Measurements from ENCODE around the gene PIK3C2G. TPM values are rescaled to one million over a fixed set of nuclear protein-coding genes. Genes with fewer than 3 reads are reported as not detected.

The PIK3C2G gene
- total RNA-seq, 3 donors from 2014 or later, result 0.23 to 0.43 (median 0.32) TPM

DNA sequence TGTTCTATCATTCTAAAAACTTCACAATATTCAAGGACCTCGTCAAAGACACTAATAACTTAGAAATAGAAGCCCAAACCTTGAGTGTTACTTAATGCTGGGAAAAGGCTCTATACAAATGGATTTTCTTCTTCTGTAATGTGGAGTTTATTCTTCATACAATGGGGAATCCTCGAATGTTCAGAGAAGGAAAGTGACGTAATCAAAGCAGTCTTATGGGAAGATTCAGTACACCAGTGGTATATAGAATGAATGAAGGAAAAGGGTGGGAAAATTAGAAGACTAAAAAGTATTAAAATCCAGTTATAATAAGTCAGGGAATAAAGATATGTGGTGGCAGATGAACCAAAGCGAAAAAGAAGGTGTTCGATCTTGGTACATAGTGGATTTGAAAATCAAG, 370.0 kb downstream of the PIK3C2G start:
- ATAC-seq (no peak), DNase-seq (no peak)
- Histone ChIP-seq H3K36me3 (ENCODE audit: low read depth) (no peaks in the 10 kb centered on the region), H3K9me3 (no peaks in the 10 kb centered on the region), H3K4me1 (ENCODE audit: low read depth) (no peaks in the 10 kb centered on the region), H3K4me3 (no peak overlapping the region)
- TF ChIP-seq, protein P1, sequence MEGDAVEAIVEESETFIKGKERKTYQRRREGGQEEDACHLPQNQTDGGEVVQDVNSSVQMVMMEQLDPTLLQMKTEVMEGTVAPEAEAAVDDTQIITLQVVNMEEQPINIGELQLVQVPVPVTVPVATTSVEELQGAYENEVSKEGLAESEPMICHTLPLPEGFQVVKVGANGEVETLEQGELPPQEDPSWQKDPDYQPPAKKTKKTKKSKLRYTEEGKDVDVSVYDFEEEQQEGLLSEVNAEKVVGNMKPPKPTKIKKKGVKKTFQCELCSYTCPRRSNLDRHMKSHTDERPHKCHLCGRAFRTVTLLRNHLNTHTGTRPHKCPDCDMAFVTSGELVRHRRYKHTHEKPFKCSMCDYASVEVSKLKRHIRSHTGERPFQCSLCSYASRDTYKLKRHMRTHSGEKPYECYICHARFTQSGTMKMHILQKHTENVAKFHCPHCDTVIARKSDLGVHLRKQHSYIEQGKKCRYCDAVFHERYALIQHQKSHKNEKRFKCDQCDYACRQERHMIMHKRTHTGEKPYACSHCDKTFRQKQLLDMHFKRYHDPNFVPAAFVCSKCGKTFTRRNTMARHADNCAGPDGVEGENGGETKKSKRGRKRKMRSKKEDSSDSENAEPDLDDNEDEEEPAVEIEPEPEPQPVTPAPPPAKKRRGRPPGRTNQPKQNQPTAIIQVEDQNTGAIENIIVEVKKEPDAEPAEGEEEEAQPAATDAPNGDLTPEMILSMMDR (IDR thresholded peaks at IDR 0.05), result no peak
- intact Hi-C loops (cut with DNase I, micrococcal nuclease), result no loop called here

DNA sequence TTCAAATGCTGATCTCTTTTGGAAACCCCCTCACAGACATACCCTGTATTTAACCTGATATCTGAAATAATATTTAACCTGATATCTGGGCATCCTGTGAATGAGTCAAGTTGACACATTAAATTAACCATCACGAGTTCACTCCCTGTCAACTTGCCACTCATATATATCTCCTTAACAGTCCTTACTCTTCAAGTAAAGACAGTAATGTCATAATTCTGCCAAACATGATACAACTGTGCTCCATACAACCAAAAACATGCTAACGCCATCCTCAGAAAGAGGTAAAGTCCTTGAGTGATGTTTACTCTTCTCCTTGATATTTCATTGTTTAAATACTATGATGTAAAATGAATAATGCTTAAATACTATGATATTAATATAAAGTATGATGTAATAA, 371.5 kb downstream of the PIK3C2G start:
- Histone ChIP-seq H3K36me3 (ENCODE audit: low read depth) (no peaks in the 10 kb centered on the region), H3K4me3 (no peak overlapping the region), H3K4me1 (ENCODE audit: low read depth) (no peaks in the 10 kb centered on the region), H3K9me3 (no peaks in the 10 kb centered on the region)
- intact Hi-C loops (cut with DNase I, micrococcal nuclease), result no loop called here
- DNase-seq (no peak), ATAC-seq (no peak)
- TF ChIP-seq, protein P1 (IDR thresholded peaks at IDR 0.05), result no peak

DNA sequence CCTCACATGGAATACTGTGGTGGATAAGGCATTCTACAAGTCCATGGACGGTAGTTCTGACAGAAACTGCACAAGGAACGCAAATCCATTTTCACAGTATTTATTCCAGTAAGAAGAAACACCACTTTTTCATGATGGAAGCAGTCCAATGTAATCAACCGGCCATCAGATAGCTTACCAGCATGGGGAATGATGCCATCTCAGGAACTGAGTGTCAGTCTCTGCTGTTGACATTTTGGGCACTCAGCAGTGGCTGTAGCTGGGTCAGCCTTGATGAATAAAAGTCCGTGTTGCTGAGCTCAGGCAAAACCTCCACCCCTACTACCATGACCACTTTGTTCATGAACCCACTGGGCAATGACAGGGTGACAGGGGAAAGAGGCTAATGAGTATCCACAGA, 373.1 kb downstream of the PIK3C2G start:
- Histone ChIP-seq H3K4me3 (no peak overlapping the region), H3K4me1 (ENCODE audit: low read depth) (no peaks in the 10 kb centered on the region), H3K9me3 (no peaks in the 10 kb centered on the region), H3K36me3 (ENCODE audit: low read depth) (no peaks in the 10 kb centered on the region)
- intact Hi-C loops (cut with DNase I, micrococcal nuclease), result no loop called here
- ATAC-seq, result no peak
- TF ChIP-seq, protein P1 (IDR thresholded peaks at IDR 0.05), result no peak
- no peak for DNase-seq

DNA sequence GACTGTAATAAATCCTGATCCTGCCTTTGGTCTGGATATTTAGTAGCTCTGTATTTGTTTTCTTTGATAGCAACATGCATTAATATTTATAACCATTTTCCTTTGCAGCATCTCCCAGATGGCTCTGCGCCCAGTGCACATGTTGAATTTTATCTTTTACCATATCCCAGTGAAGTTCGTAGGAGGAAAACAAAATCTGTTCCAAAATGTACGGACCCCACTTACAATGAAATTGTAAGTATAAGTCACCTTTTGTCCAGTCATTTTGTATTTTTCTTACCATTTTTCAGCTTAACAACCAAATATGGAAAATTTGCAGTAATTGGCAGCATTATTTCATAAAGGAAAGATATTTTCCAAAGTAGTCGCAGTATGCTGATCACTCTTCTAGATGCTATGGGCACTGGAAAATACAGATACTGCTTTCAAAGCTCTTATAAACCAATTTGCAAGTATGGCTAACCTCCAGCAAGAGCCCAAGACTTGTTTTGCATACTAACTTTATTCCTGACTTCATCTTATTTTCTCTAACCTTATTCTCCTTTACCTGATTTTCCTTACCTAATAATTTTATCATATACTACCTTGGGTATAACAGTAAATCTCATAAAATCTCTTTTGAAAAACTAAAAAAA, 379.1 kb downstream of the PIK3C2G start:
- ATAC-seq (no peak), DNase-seq (no peak)
- H3K9me3 ChIP-seq, result no peaks in the 10 kb centered on the region
- TF ChIP-seq, protein P1 (IDR thresholded peaks at IDR 0.05), result no peak
- H3K4me1 ChIP-seq (ENCODE audit: low read depth), result no peaks in the 10 kb centered on the region
- no peaks in the 10 kb centered on the region for H3K36me3 ChIP-seq (ENCODE audit: low read depth)
- intact Hi-C loops (cut with DNase I, micrococcal nuclease), result no loop called here
- no peak overlapping the region for H3K4me3 ChIP-seq

DNA sequence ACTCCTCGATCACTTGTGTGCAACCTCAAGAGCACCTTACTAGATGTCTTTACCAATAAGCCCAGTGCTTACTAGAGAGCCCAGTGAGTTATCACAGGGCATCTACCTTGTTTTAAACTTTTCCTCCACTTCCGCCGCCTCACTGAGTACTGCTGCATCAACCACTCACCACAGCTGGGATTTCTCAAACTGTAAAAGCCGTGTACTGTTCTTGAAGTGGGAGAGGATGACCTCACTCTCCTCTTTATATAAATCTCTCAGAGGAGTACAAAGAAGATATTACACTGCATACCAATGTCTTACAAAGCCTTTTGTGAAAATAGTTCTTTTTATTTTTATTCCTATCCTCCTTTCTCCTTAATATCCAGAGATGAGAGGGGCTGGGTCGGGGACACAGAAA, 382.4 kb downstream of the PIK3C2G start:
- DNase-seq (peak in 1 of 3 donors; percentile 4), ATAC-seq (no peak)
- TF ChIP-seq, protein P1 (IDR thresholded peaks at IDR 0.05), result no peak
- Histone ChIP-seq H3K4me1 (ENCODE audit: low read depth) (no peaks in the 10 kb centered on the region), H3K36me3 (ENCODE audit: low read depth) (no peaks in the 10 kb centered on the region), H3K9me3 (no peaks in the 10 kb centered on the region), H3K4me3 (no peak overlapping the region)
- intact Hi-C loops (cut with DNase I, micrococcal nuclease), result no loop called here

DNA sequence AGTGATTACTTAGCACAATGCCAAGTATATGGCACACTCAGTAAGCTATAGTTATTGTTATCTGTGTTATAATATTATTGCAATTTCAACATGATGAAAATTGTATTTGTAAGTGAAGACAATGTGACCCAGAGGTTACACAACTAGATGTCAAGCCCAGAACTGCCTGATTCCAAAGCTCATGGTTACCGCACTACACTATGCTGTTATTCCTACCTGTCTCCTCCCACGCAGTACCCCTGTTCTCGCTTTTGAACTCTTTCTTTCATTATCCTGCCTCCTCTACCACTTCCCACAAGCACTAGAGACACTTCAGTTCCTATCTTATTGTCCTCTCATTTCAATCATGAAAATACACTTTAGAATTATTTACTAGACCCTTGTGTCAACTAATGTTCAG, 383.2 kb downstream of the PIK3C2G start:
- DNase-seq, result no peak
- Histone ChIP-seq H3K4me3 (no peak overlapping the region), H3K4me1 (ENCODE audit: low read depth) (no peaks in the 10 kb centered on the region), H3K36me3 (ENCODE audit: low read depth) (no peaks in the 10 kb centered on the region), H3K9me3 (no peaks in the 10 kb centered on the region)
- TF ChIP-seq, protein P1 (IDR thresholded peaks at IDR 0.05), result no peak
- intact Hi-C loops (cut with DNase I, micrococcal nuclease), result no loop called here
- no peak for ATAC-seq

All from mucosa of descending colon (tissue), 3 donors.